WI38 (cell line): Measurements from ENCODE around the gene ZBTB7C.
A peak's percentile ranks its signal among the peaks of the same experiment; 100 is the strongest.

Source experiments
- H3K4me3 ChIP-seq: 2 replicates; pipeline ENCODE4 v1.5.1; 2011; ENCODE audit warnings: low read depth, mild to moderate bottlenecking, control low read depth, low read length
- CTCF ChIP-seq: IDR thresholded peaks from 2 replicates; pipeline ENCODE4 v1.5.1; 2012; ENCODE audit warnings: low read depth, mild to moderate bottlenecking, control low read depth, low read length

ZBTB7C gene

GRCh38 chr18:48010264-48010663 lies 398.9 kb downstream of the ZBTB7C start:
- H3K4me3 ChIP-seq: no peak overlapping the region
- no peak for TF ChIP-seq CTCF

GRCh38 chr18:48009116-48009745 lies 400.0 kb downstream of the ZBTB7C start:
- TF ChIP-seq CTCF: no peak

GRCh38 chr18:48007955-48008701 lies 401.1 kb downstream of the ZBTB7C start:
- no peak for TF ChIP-seq CTCF
- H3K4me3 ChIP-seq: peak overlapping the region; percentile 52

More at GRCh38 chr18:48009116-48009745, 400.0 kb downstream of the ZBTB7C start:
- no peak overlapping the region for H3K4me3 ChIP-seq

GRCh38 chr18:48007381-48007780 lies 401.8 kb downstream of the ZBTB7C start:
- TF ChIP-seq CTCF: no peak
- H3K4me3 ChIP-seq: no peak overlapping the region; the same call in 1 of the 2 replicates

- TF ChIP-seq CTCF: no peak
- H3K4me3 ChIP-seq: no peak overlapping the region
These were observed 402.6 kb downstream of the ZBTB7C start for GRCh38 chr18:48006415-48007175.

- no peak for TF ChIP-seq CTCF
- no peak overlapping the region for H3K4me3 ChIP-seq
These were observed 404.6 kb downstream of the ZBTB7C start for GRCh38 chr18:48004577-48004976.
